Large intestine (tissue), 12 donors: ENCODE measurements around the gene TNFRSF18. TPM values are rescaled to one million over a fixed set of nuclear protein-coding genes. Genes with fewer than 3 reads are reported as not detected.
"Not testable (repeated sequence)": the region's sequence is repeated elsewhere in the genome, so short reads cannot be mapped to it uniquely, and the experiment has no call there.

Source experiments
- DNase-seq, 2 donors: peaks; one replicate each; pipeline versions ENCODE4 v3.0.0 to v3.0.0-alpha.2; 2013
- H3K27ac ChIP-seq: one replicate; pipeline ENCODE4 v1.5.1; 2013; ENCODE audit warnings: low read length
- H3K27me3 ChIP-seq: 2 replicates; pipeline ENCODE4 v1.6.1; 2013; ENCODE audit warnings: low read length; ENCODE audit not compliant: control insufficient read depth, insufficient read depth
- H3K36me3 ChIP-seq: 2 replicates; pipeline ENCODE4 v1.6.1; 2013; ENCODE audit warnings: low read length; ENCODE audit not compliant: control insufficient read depth, insufficient read depth
- H3K4me1 ChIP-seq: one replicate; pipeline ENCODE4 v1.6.1; 2013; ENCODE audit warnings: low read length; ENCODE audit not compliant: control insufficient read depth, insufficient read depth
- H3K4me3 ChIP-seq: one replicate; pipeline ENCODE4 v1.5.1; 2013; ENCODE audit warnings: low read length
- H3K9me3 ChIP-seq: one replicate; pipeline ENCODE4 v1.6.1; 2013; ENCODE audit warnings: mild to moderate bottlenecking, low read depth, low read length, moderate library complexity; ENCODE audit not compliant: control insufficient read depth
- WGBS: methylation state at CpG from one replicate; pipeline ENCODE4 v1.1.5; 2013; ENCODE audit warnings: low lambda C conversion rate; ENCODE audit not compliant: insufficient coverage; 5-methylcytosine and 5-hydroxymethylcytosine counted together
- long read RNA-seq, 11 donors: transcript quantifications; one replicate each; lab custom pipeline, GENCODE V29; 2026
- polyA plus RNA-seq: library from polyadenylated mRNA; unstranded; fragments of 120-200 nt; gene quantifications from one replicate; pipeline ENCODE4 v1.2.1, GENCODE V29; 2013

TNFRSF18 gene
- polyA plus RNA-seq = 0.49 TPM
- long read RNA-seq, donor 1 = 0 reads
- long read RNA-seq, donor 2 = 0 reads
- long read RNA-seq, donor 3 = 0 reads
- long read RNA-seq, donor 4 = 0 reads
- long read RNA-seq, donor 5 = 0 reads
- long read RNA-seq, donor 6 = 0 reads
- long read RNA-seq, donor 7 = 0 reads
- long read RNA-seq, donor 8 = 0 reads
- long read RNA-seq, donor 9 = 0 reads
- long read RNA-seq, donor 10 = 0 reads
- long read RNA-seq, donor 11 = 0 reads

DNA sequence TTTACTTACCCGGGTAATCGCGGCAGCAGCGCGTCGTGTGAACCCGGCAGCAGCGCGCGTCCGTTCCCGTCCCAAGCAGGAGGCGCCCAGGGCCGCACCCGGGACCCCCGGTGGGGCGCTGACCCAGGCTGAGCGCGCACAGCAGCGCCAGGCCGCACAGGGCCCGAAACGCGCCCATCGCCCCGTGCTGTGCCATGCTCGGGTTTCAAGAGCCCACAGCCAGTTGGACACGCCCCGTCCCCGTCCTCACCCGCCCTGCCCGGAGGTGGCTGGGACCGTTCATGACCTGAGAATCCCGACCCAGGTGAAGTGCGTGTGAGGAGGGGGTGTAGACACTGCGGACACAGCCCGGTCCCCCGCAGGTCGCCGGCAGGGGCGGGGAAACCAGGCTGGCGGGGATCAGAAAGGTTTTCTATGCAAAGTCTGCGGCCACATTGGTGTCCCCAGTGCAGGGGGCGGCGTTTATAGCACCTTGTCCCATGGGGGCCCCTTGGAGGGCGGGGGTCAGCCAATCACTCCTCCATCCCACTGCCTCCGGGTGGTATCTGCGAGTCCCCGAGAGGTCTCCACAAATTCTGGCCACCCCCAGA is at the start of gene TNFRSF18:
TNFRSF18 (minus strand) TSS at position 217 of the 590 bp plus-strand sequence; CDS start at position 196, 21 bp downstream.
- no peak within 1 kb of the TSS for H3K4me3 ChIP-seq

GRCh38 chr1:1255611-1256010 is 49.2 kb upstream of the TNFRSF18 start:
- no peak overlapping the region for H3K27ac ChIP-seq
- peaks cover 47% of the 10 kb centered on the region for H3K36me3 ChIP-seq
- no peak overlapping the region for H3K4me3 ChIP-seq
- no peaks in the 10 kb centered on the region for H3K4me1 ChIP-seq
- H3K27me3 ChIP-seq = no peaks in the 10 kb centered on the region
- DNase-seq = no peak
- peaks cover 7% of the 10 kb centered on the region for H3K9me3 ChIP-seq
- WGBS = no CpG with 5 or more reads among the region's 10 CpGs

More for the DNA sequence above, at the start of gene TNFRSF18:
- no peak for DNase-seq
- peaks cover 5% of the 10 kb centered on the region for H3K4me1 ChIP-seq
- no peak within 1 kb of the TSS for H3K27ac ChIP-seq
- H3K27me3 ChIP-seq = peaks cover 52% of the 10 kb centered on the region
- WGBS = no CpG with 5 or more reads among the region's 49 CpGs
- no peaks in the 10 kb centered on the region for H3K36me3 ChIP-seq
- peaks cover 6% of the 10 kb centered on the region for H3K9me3 ChIP-seq

- H3K4me1 ChIP-seq = no peaks in the 10 kb centered on the region
- peaks cover 47% of the 10 kb centered on the region for H3K36me3 ChIP-seq
- peaks cover 7% of the 10 kb centered on the region for H3K9me3 ChIP-seq
- no peaks in the 10 kb centered on the region for H3K27me3 ChIP-seq
- H3K27ac ChIP-seq = no peak overlapping the region
- no peak overlapping the region for H3K4me3 ChIP-seq
- no peak for DNase-seq
- WGBS = no CpG with 5 or more reads among the region's 26 CpGs
These were observed 48.7 kb upstream of the TNFRSF18 start for GRCh38 chr1:1255078-1255477.

GRCh38 chr1:1254667-1254998 is 48.2 kb upstream of the TNFRSF18 start:
- Histone ChIP-seq H3K9me3 (peaks cover 7% of the 10 kb centered on the region), H3K36me3 (peaks cover 43% of the 10 kb centered on the region), H3K27ac (no peak overlapping the region), H3K4me1 (no peaks in the 10 kb centered on the region), H3K27me3 (no peaks in the 10 kb centered on the region), H3K4me3 (no peak overlapping the region)
- WGBS = no CpG with 5 or more reads among the region's 21 CpGs
- no peak for DNase-seq

DNA sequence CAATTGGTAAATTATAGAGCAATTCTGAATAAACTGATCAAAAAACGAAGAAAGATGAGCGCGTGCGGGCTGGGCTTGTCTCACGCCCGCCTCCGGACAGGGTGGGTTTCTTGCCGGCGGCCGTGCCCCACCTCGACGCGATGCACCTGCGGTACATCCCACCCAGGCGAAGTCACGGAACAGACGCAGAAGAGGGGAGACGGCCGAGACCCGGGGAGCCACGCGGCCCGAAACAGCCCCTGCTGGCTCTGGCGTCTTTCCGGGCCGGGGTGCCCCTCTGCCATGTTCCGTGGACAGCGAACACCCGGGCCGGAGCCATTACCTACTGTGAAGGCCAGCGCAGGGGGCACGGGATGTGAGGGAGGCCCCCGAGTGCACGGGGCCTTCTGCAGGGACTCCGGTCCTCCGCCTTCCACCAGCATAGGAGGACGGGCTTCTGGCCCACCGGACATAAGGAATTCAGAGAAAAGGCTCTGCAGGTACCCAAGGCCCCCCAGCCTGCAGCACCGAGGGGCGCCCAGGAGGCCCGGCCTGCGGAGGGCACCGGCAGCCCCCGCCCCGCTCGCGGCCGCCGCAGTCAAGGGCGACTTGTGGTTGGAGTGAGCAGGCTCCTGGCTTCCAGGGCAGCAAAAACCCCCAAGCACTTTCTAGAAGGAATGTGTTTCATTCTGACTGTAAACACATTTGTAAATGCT is 47.7 kb upstream of the TNFRSF18 start:
- no CpG with 5 or more reads among the region's 50 CpGs for WGBS

GRCh38 chr1:1253314-1253713 is 46.9 kb upstream of the TNFRSF18 start:
- Histone ChIP-seq H3K27me3 (no peaks in the 10 kb centered on the region), H3K4me3 (no peak overlapping the region), H3K27ac (no peak overlapping the region), H3K9me3 (peaks cover 7% of the 10 kb centered on the region), H3K36me3 (peaks cover 33% of the 10 kb centered on the region), H3K4me1 (no peaks in the 10 kb centered on the region)
- no peak for DNase-seq
- WGBS = no CpG with 5 or more reads among the region's 12 CpGs

More for the DNA sequence above, 47.7 kb upstream of the TNFRSF18 start:
- Histone ChIP-seq H3K9me3 (peaks cover 7% of the 10 kb centered on the region), H3K27ac (no peak overlapping the region), H3K27me3 (no peaks in the 10 kb centered on the region), H3K36me3 (peaks cover 40% of the 10 kb centered on the region), H3K4me1 (no peaks in the 10 kb centered on the region), H3K4me3 (no peak overlapping the region)
- no peak for DNase-seq

GRCh38 chr1:1250786-1251284 is 44.4 kb upstream of the TNFRSF18 start:
- no peak for DNase-seq
- peaks cover 21% of the 10 kb centered on the region for H3K27me3 ChIP-seq
- H3K27ac ChIP-seq = no peak overlapping the region
- no CpG with 5 or more reads among the region's 16 CpGs for WGBS
- H3K9me3 ChIP-seq = peaks cover 7% of the 10 kb centered on the region
- H3K36me3 ChIP-seq = peaks cover 24% of the 10 kb centered on the region
- no peak overlapping the region for H3K4me3 ChIP-seq
- H3K4me1 ChIP-seq = no peaks in the 10 kb centered on the region

DNA sequence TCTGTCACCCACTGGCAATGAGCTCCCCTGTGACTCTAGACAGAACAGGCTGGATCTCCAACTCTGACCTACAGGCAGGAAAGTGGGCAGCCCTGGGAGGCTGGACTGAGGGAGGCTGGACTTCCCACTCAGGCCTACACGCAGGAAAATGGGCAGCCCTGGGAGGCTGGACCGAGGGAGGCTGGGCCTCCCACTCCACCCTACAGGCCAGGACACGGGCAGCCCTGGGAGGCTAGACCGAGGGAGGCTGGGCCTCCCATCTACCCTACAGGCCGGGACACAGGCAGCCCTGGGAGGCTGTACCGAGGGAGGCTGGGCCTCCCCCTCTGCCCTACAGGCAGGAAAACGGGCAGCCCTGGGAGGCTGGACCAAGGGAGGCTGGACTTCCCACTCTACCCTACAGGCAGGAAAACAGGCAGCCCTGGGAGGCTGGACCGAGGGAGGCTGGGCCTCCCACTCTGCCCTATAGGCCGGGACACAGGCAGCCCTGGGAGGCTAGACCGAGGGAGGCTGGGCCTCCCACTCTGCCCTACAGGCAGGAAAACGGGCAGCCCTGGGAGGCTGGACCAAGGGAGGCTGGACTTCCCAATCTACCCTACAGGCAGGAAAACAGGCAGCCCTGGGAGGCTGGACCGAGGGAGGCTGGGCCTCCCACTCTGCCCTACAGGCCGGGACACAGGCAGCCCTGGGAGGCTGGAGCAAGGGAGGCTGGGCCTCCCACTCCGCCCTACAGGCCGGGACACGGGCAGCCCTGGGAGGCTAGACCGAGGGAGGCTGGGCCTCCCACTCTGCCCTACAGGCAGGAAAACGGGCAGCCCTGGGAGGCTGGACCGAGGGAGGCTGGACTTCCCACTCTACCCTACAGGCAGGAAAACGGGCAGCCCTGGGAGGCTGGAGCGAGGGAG is 41.9 kb upstream of the TNFRSF18 start:
- not testable (repeated sequence) for H3K4me3 ChIP-seq, H3K4me1 ChIP-seq, H3K27ac ChIP-seq, DNase-seq, H3K9me3 ChIP-seq, H3K36me3 ChIP-seq
- WGBS = no CpG with 5 or more reads among the region's 21 CpGs
- H3K27me3 ChIP-seq = peaks cover 29% of the 10 kb centered on the region

DNA sequence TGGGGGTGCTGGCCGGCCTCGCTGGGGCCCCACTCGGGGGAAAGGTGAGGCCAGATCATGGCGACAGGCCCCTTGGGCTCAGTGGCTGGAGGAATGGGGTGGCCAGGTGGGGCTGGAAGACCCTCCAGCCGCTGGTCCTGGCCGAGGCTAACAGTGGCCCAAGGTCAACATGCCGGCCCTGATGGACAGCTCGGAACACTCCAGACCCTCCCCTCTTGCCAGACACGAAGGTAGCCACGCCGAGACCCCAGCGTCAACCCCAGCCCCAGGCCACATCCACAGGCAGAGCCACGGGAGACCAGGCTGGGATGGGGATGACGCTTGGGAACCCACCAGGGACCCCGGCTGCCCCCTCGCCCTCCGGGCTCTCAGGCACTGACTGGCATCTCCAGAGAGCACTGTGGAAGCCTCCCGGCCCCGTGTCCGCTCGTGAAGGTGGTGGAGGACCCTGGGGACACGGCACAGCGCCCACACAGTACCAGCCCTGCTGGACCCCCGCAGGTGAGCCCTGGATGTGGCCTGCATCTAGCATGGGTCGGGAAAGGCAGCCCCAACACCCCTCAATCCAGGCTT is 41.0 kb upstream of the TNFRSF18 start:
- no peak overlapping the region for H3K27ac ChIP-seq
- peaks cover 5% of the 10 kb centered on the region for H3K9me3 ChIP-seq
- H3K36me3 ChIP-seq = peaks cover 1% of the 10 kb centered on the region
- no peak for DNase-seq
- WGBS = no CpG with 5 or more reads among the region's 25 CpGs
- no peaks in the 10 kb centered on the region for H3K4me1 ChIP-seq
- no peak overlapping the region for H3K4me3 ChIP-seq
- H3K27me3 ChIP-seq = peaks cover 29% of the 10 kb centered on the region
